Measurements from ENCODE around the gene MMEL1. TPM values are rescaled to one million over a fixed set of nuclear protein-coding genes. Genes with fewer than 3 reads are reported as not detected.

Gene MMEL1
- total RNA-seq, 1 experiment from 2014 or later, result 4.9 TPM

DNA sequence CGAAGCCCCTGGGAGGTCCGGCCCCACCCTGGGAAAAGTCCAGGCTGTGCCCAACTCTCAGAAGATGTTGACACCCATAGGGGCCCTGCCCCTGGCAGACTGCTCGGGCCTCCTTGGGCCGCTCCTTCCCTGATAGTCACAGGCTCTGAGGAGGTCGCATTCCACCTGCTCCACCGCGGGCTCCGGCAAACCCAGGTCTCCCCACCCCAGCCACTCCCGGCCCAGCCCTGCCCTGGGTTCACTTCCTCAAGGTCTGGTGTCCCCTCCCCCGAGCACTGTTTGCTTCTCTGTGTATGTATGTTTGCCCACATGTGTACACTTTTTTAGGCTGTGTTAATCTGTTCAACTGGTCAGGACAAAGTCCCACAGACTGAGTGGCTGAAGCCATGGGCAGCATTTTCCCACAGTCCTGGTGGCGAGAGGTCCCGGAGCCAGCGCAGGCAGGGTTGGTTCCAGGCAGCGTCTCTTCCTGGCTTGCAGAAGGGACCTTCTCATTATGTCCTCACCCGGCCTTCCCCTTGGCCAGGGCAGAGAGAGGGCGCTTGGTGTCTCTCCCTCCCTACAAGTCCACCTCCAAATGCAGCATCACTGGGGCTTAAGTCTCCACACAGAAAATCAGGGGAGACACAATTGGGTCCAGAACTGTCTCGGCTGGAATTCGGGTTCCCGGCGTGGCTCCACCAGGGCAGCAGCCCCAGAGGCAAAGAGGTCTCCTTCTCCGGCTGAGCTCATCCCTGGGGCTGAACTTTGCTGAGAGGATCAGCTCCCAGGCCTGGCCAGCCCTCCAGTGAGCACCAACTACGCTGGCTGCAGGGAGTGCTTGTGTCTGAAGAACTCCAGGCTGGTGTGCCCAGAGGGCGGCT, 56.8 kb downstream of the MMEL1 start:
- intact Hi-C loops (cut with micrococcal nuclease; ENCODE audit: unreplicated experiment), result no loop called here
- Histone ChIP-seq H3K36me3 (ENCODE audit: low read depth) (no peaks in the 10 kb centered on the region), H3F3A (ENCODE audit: insufficient read depth, low read depth) (no peaks in the 10 kb centered on the region), H2AFZ (no peak overlapping the region), H3K79me2 (ENCODE audit: low read depth) (no peaks in the 10 kb centered on the region), H3K4me1 (replicated peaks; ENCODE audit: insufficient read depth) (no peaks in the 10 kb centered on the region), H3K9me3 (ENCODE audit: insufficient read depth, low read depth) (no peaks in the 10 kb centered on the region), H4K20me1 (ENCODE audit: insufficient read depth) (no peaks in the 10 kb centered on the region), H3K4me3 (no peak overlapping the region), H3K9me2 (ENCODE audit: insufficient read depth) (no peaks in the 10 kb centered on the region), H3K27me3 (ENCODE audit: insufficient read depth, low read depth) (peaks cover 54% of the 10 kb centered on the region), H3K27ac (no peak overlapping the region), H3K4me2 (no peak overlapping the region)
- BruUV-seq (replicated peaks), result no TSS peak
- DNase-seq, result no peak
- ChIA-PET CTCF (no interaction called here), POLR2A (ENCODE audit: unreplicated experiment) (no interaction called here)
- no peak for TF ChIP-seq EZH2 (IDR thresholded peaks at IDR 0.05; ENCODE audit: low read depth)
- TF ChIP-seq, protein P1, sequence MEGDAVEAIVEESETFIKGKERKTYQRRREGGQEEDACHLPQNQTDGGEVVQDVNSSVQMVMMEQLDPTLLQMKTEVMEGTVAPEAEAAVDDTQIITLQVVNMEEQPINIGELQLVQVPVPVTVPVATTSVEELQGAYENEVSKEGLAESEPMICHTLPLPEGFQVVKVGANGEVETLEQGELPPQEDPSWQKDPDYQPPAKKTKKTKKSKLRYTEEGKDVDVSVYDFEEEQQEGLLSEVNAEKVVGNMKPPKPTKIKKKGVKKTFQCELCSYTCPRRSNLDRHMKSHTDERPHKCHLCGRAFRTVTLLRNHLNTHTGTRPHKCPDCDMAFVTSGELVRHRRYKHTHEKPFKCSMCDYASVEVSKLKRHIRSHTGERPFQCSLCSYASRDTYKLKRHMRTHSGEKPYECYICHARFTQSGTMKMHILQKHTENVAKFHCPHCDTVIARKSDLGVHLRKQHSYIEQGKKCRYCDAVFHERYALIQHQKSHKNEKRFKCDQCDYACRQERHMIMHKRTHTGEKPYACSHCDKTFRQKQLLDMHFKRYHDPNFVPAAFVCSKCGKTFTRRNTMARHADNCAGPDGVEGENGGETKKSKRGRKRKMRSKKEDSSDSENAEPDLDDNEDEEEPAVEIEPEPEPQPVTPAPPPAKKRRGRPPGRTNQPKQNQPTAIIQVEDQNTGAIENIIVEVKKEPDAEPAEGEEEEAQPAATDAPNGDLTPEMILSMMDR (conservative IDR thresholded peaks at IDR 0.05), result no peak

DNA sequence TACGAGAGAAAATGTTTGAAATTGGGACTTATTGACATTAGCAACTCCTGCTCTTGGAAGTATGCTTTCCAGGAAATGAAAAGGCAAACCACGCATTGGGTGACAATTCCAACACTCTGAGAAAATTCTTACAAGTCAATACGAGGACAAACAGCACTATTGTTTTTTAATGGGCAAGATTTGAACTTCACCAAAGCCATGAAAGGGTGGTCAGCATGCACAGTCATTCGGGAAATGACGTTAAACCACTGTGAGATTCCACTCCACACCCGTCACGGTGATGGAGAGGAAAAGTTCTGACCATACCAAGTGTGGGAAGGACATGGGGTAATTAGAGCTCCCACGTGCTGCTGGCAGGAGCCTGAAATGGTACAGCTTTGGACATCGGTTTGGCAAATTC, 58.5 kb downstream of the MMEL1 start:
- peak in 1 of 2 experiments; percentile 21 for DNase-seq

DNA sequence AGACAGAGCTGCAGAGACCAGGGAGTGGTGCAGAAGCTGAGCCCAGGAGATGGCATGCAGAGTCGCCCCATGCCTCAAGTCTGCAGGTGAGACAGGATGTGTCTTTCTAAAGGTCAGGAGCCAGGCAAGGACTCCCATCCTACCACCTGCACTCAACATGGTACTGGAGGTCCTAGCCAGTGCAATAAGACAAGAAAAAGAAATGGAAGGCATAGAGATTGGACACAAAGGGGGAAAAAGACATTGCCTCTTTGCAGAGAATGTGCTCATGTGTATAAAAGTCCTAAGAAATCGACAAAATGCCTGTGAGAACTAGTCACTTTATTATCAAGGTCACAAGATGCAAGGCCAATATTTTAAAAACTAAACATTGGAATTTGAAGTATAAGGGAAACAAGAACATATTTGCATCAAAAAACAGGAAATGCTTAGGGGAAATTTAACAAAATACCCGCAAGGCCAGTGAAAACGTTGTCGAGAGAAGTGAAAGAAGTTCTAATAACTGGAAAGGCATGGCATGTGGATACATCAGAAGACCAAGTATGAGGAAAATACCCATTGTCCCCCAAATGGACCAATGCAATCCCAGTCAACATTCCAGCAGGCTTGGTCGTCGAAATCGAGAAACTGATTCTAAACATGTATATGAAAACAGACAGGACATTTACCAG, 59.4 kb downstream of the MMEL1 start:
- ChIA-PET CTCF (no interaction called here), POLR2A (ENCODE audit: unreplicated experiment) (no interaction called here)
- no peak overlapping the region for H2AFZ ChIP-seq
- no peak overlapping the region for H3K4me2 ChIP-seq
- no peaks in the 10 kb centered on the region for H3K9me3 ChIP-seq (ENCODE audit: insufficient read depth, low read depth)
- H3K27ac ChIP-seq, result no peak overlapping the region
- no peaks in the 10 kb centered on the region for H3K79me2 ChIP-seq (ENCODE audit: low read depth)
- H3K4me1 ChIP-seq (replicated peaks; ENCODE audit: insufficient read depth), result no peaks in the 10 kb centered on the region
- intact Hi-C loops (cut with micrococcal nuclease; ENCODE audit: unreplicated experiment), result no loop called here
- DNase-seq, result no peak
- no peaks in the 10 kb centered on the region for H3F3A ChIP-seq (ENCODE audit: insufficient read depth, low read depth)
- H3K27me3 ChIP-seq (ENCODE audit: insufficient read depth, low read depth), result peaks cover 62% of the 10 kb centered on the region
- BruUV-seq (replicated peaks), result no TSS peak
- H3K4me3 ChIP-seq, result no peak overlapping the region
- no peak for TF ChIP-seq EZH2 (IDR thresholded peaks at IDR 0.05; ENCODE audit: low read depth)
- TF ChIP-seq, protein P1 (conservative IDR thresholded peaks at IDR 0.05), result no peak
- no peaks in the 10 kb centered on the region for H4K20me1 ChIP-seq (ENCODE audit: insufficient read depth)
- H3K36me3 ChIP-seq (ENCODE audit: low read depth), result no peaks in the 10 kb centered on the region
- no peaks in the 10 kb centered on the region for H3K9me2 ChIP-seq (ENCODE audit: insufficient read depth)

More for the DNA sequence above, 58.5 kb downstream of the MMEL1 start:
- no peaks in the 10 kb centered on the region for H3K9me3 ChIP-seq (ENCODE audit: insufficient read depth, low read depth)
- no peak overlapping the region for H3K4me3 ChIP-seq
- ChIA-PET POLR2A (ENCODE audit: unreplicated experiment) (no interaction called here), CTCF (no interaction called here)
- no peaks in the 10 kb centered on the region for H3K79me2 ChIP-seq (ENCODE audit: low read depth)
- H3K9me2 ChIP-seq (ENCODE audit: insufficient read depth), result no peaks in the 10 kb centered on the region
- peaks cover 63% of the 10 kb centered on the region for H3K27me3 ChIP-seq (ENCODE audit: insufficient read depth, low read depth)
- no TSS peak for BruUV-seq (replicated peaks)
- H3F3A ChIP-seq (ENCODE audit: insufficient read depth, low read depth), result no peaks in the 10 kb centered on the region
- no peak overlapping the region for H2AFZ ChIP-seq
- H3K4me1 ChIP-seq (replicated peaks; ENCODE audit: insufficient read depth), result no peaks in the 10 kb centered on the region
- intact Hi-C loops (cut with micrococcal nuclease; ENCODE audit: unreplicated experiment), result no loop called here
- no peaks in the 10 kb centered on the region for H4K20me1 ChIP-seq (ENCODE audit: insufficient read depth)
- H3K36me3 ChIP-seq (ENCODE audit: low read depth), result no peaks in the 10 kb centered on the region
- H3K4me2 ChIP-seq, result no peak overlapping the region
- H3K27ac ChIP-seq, result no peak overlapping the region
- no peak for TF ChIP-seq EZH2 (IDR thresholded peaks at IDR 0.05; ENCODE audit: low read depth)
- TF ChIP-seq, protein P1 (conservative IDR thresholded peaks at IDR 0.05), result no peak

All from PC-9 (cell line).